Measurements from ENCODE around the gene TMEM253. TPM values are rescaled to one million over a fixed set of nuclear protein-coding genes. Genes with fewer than 3 reads are reported as not detected.

Gene TMEM253
- 2.3 TPM for polyA plus RNA-seq (2013, experiment 1 of 2)
- 2.2 TPM for polyA plus RNA-seq (2013, experiment 2 of 2)

DNA sequence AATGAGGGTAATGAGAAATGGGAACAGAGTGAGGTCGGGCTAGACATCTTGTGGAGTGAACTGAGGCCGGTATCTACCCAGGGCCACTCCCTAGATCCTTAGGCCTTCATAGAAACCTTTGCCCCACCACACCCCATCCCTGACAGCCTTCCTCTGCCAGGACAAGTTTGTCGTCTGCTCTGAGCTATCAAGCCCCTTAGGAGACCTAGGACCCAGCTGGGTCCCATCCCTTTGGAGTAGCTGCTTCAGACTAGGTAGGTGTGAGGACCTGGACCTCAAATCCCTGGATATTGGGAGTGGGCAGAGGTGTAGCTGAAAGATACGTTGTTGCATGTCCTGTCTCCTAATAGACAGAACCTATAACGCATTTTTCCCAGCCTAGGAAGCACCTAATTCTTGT is at the start of gene TMEM253:
TSS of gene TMEM253 (plus strand) at position 136 of the 400 bp plus-strand sequence. CDS start 278 bp downstream, outside the sequence.
- Histone ChIP-seq H2BK12ac (ENCODE audit: low read length) (peak within 1 kb of the TSS; percentile 2), H3K36me3 (replicated peaks in 1 of 2; ENCODE audit: control insufficient read depth in 2 of 2, insufficient read depth in 2 of 2, low read length in 2 of 2) (no peaks in the 10 kb centered on the region), H3K4me2 (ENCODE audit: insufficient read depth, low read length, poor library complexity, severe bottlenecking) (no peak within 1 kb of the TSS), H3K79me1 (ENCODE audit: low read depth, low read length) (no peaks in the 10 kb centered on the region), H4K91ac (ENCODE audit: low read depth, low read length, poor library complexity) (no peak within 1 kb of the TSS), H4K8ac (ENCODE audit: low read depth, low read length) (no peak within 1 kb of the TSS), H2AK5ac (ENCODE audit: low read depth, low read length) (peak within 1 kb of the TSS; percentile 71), H2AFZ (ENCODE audit: low read length) (no peak within 1 kb of the TSS), H3K4me3 (ENCODE audit: low read length in 2 of 2) (peak within 1 kb of the TSS in 1 of 2 donors; percentile 61), H3K23ac (ENCODE audit: low read depth, low read length, poor library complexity) (no peak within 1 kb of the TSS), H2BK120ac (ENCODE audit: low read depth, low read length) (no peak within 1 kb of the TSS), H3K27me3 (ENCODE audit: control insufficient read depth in 3 of 3, insufficient read depth in 3 of 3, low read depth in 1 of 3, low read length in 3 of 3) (no peaks in the 10 kb centered on the region), H3K18ac (ENCODE audit: low read length) (no peak within 1 kb of the TSS), H2BK15ac (ENCODE audit: low read length) (peak within 1 kb of the TSS; percentile 8), H3K9me3 (replicated peaks in 1 of 2; ENCODE audit: control insufficient read depth in 2 of 2, insufficient read depth in 1 of 2, low read depth in 1 of 2, low read length in 2 of 2) (no peaks in the 10 kb centered on the region), H3K4ac (ENCODE audit: low read length) (no peak within 1 kb of the TSS), H3K9ac (ENCODE audit: low read depth, low read length, poor library complexity) (no peak within 1 kb of the TSS), H3K14ac (ENCODE audit: low read length) (no peak within 1 kb of the TSS), H2BK5ac (ENCODE audit: low read length) (peak within 1 kb of the TSS; percentile 15), H3K4me1 (ENCODE audit: control insufficient read depth in 2 of 2, insufficient read depth in 1 of 2, low read depth in 1 of 2, low read length in 2 of 2) (peaks cover 28 to 45% of the 10 kb centered on the region in 2 donors), H3K27ac (replicated peaks; ENCODE audit: low read length) (no peak within 1 kb of the TSS)
- DNase-seq (ENCODE audit: low spot score), result no peak
- no CpG with 5 or more reads among the region's 5 CpGs for WGBS, 2 donors (ENCODE audit: extremely low coverage in 2 of 2, insufficient read length in 2 of 2, insufficient replicate concordance in 1 of 2)

DNA sequence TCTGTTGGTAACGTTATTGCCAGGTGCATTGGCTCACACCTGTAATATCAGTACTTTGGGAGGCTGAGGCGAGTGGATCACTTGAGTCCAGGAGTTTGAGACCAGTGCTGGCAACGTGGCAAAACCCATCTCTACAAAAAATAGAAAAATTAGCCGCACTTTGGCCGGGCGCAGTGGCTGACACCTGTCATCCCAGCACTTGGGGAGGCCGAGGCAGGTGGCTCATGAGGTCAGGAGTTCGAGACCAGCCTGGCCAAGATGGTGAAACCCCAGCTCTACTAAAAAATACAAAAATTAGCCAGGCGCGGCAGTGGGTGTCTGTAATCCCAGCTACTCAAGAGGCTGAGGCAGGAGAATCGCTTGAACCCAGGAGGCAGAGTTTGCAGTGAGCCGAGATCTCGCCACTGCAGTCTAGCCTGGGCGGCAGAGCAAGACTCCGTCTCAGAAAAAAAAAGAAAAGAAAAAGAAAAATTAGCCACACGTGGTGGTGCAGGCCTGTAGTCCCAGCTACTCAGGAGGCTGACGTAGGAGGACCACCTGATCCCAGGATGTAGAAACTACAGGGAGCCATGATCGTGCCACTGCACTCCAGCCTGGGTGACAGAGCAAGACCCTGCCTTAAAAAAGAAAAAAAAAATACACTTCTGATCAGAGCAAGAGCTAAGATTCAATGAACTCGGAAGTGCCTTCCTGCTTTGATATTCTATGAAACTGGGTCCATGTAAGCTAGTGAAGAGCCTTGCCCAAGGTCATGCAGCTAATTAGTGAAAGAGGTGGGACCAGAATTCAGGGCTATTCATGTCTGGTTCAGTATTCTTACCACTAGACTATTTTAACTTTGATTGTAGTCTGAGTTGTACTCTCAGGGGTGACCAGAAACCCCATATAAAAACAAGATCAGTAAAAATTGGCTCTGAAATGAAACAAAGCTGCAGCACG is 47.4 kb upstream of the TMEM253 start:
- H2BK5ac ChIP-seq (ENCODE audit: low read length), result no peak overlapping the region
- no peak overlapping the region for H4K8ac ChIP-seq (ENCODE audit: low read depth, low read length)
- no peak overlapping the region for H3K4ac ChIP-seq (ENCODE audit: low read length)
- no peaks in the 10 kb centered on the region for H3K9me3 ChIP-seq (replicated peaks in 1 of 2; ENCODE audit: control insufficient read depth in 2 of 2, insufficient read depth in 1 of 2, low read depth in 1 of 2, low read length in 2 of 2)
- H2AK5ac ChIP-seq (ENCODE audit: low read depth, low read length), result no peak overlapping the region
- no peak overlapping the region for H3K14ac ChIP-seq (ENCODE audit: low read length)
- peaks cover 0 to 33% (median 0%) of the 10 kb centered on the region in 3 experiments for H3K27me3 ChIP-seq (ENCODE audit: control insufficient read depth in 3 of 3, insufficient read depth in 3 of 3, low read depth in 1 of 3, low read length in 3 of 3)
- H3K79me1 ChIP-seq (ENCODE audit: low read depth, low read length), result no peaks in the 10 kb centered on the region
- H3K4me2 ChIP-seq (ENCODE audit: insufficient read depth, low read length, poor library complexity, severe bottlenecking), result no peak overlapping the region
- no peak for DNase-seq (ENCODE audit: low spot score)
- H3K36me3 ChIP-seq (replicated peaks in 1 of 2; ENCODE audit: control insufficient read depth in 2 of 2, insufficient read depth in 2 of 2, low read length in 2 of 2), result no peaks in the 10 kb centered on the region
- H2BK15ac ChIP-seq (ENCODE audit: low read length), result no peak overlapping the region
- H2BK120ac ChIP-seq (ENCODE audit: low read depth, low read length), result no peak overlapping the region
- H3K18ac ChIP-seq (ENCODE audit: low read length), result no peak overlapping the region
- no peak overlapping the region for H2BK12ac ChIP-seq (ENCODE audit: low read length)
- H3K23ac ChIP-seq (ENCODE audit: low read depth, low read length, poor library complexity), result no peak overlapping the region
- H3K4me3 ChIP-seq (ENCODE audit: low read length in 2 of 2), result no peak overlapping the region
- no peak overlapping the region for H3K9ac ChIP-seq (ENCODE audit: low read depth, low read length, poor library complexity)
- no peak overlapping the region for H3K27ac ChIP-seq (replicated peaks; ENCODE audit: low read length)
- WGBS, 2 donors (ENCODE audit: extremely low coverage in 2 of 2, insufficient read length in 2 of 2, insufficient replicate concordance in 1 of 2), result no CpG with 5 or more reads among the region's 20 CpGs
- no peak overlapping the region for H4K91ac ChIP-seq (ENCODE audit: low read depth, low read length, poor library complexity)
- no peaks in the 10 kb centered on the region for H3K4me1 ChIP-seq (ENCODE audit: control insufficient read depth in 2 of 2, insufficient read depth in 1 of 2, low read depth in 1 of 2, low read length in 2 of 2)
- no peak overlapping the region for H2AFZ ChIP-seq (ENCODE audit: low read length)

DNA sequence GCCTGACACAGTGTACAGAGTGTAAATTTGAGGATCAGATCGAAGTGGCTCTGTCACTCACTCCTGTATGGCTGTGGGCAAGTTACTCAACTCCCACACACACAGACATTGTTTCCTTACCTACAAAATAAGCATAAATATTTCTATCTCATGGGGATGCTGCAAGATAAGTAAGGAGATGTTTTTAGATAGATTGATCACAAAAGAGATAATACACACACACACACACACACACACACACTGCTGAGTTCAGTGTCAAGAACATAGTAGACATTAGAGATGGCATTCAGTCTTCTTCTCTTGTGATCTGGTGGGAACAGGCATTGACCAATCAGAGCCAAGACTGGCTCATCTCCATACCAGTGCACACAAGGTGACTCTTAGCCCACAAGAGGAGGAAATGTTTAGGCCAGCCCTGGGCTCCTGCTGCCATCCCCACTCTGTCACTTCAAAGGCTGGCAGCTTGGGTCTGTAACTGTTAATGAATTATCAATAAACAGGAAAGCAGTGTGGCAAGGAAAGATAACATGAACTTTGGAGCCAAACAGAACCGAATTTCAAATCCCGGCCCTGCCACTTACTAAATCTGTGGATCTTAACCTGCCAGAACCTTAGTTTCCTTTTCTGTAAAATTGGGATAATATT is 46.6 kb upstream of the TMEM253 start:
- no peak overlapping the region for H2BK12ac ChIP-seq (ENCODE audit: low read length)
- H3K4me2 ChIP-seq (ENCODE audit: insufficient read depth, low read length, poor library complexity, severe bottlenecking), result no peak overlapping the region
- DNase-seq (ENCODE audit: low spot score), result no peak
- H3K27me3 ChIP-seq (ENCODE audit: control insufficient read depth in 3 of 3, insufficient read depth in 3 of 3, low read depth in 1 of 3, low read length in 3 of 3), result peaks cover 0 to 33% (median 0%) of the 10 kb centered on the region in 3 experiments
- H3K9ac ChIP-seq (ENCODE audit: low read depth, low read length, poor library complexity), result no peak overlapping the region
- no peak overlapping the region for H2BK120ac ChIP-seq (ENCODE audit: low read depth, low read length)
- no peak overlapping the region for H3K27ac ChIP-seq (replicated peaks; ENCODE audit: low read length)
- H2AK5ac ChIP-seq (ENCODE audit: low read depth, low read length), result no peak overlapping the region
- no CpG with 5 or more reads among the region's 3 CpGs for WGBS, 2 donors (ENCODE audit: extremely low coverage in 2 of 2, insufficient read length in 2 of 2, insufficient replicate concordance in 1 of 2)
- H3K9me3 ChIP-seq (replicated peaks in 1 of 2; ENCODE audit: control insufficient read depth in 2 of 2, insufficient read depth in 1 of 2, low read depth in 1 of 2, low read length in 2 of 2), result no peaks in the 10 kb centered on the region
- no peak overlapping the region for H3K18ac ChIP-seq (ENCODE audit: low read length)
- H4K91ac ChIP-seq (ENCODE audit: low read depth, low read length, poor library complexity), result no peak overlapping the region
- no peak overlapping the region for H2BK5ac ChIP-seq (ENCODE audit: low read length)
- H4K8ac ChIP-seq (ENCODE audit: low read depth, low read length), result no peak overlapping the region
- no peaks in the 10 kb centered on the region for H3K4me1 ChIP-seq (ENCODE audit: control insufficient read depth in 2 of 2, insufficient read depth in 1 of 2, low read depth in 1 of 2, low read length in 2 of 2)
- no peak overlapping the region for H3K4ac ChIP-seq (ENCODE audit: low read length)
- H3K36me3 ChIP-seq (replicated peaks in 1 of 2; ENCODE audit: control insufficient read depth in 2 of 2, insufficient read depth in 2 of 2, low read length in 2 of 2), result no peaks in the 10 kb centered on the region
- H3K23ac ChIP-seq (ENCODE audit: low read depth, low read length, poor library complexity), result no peak overlapping the region
- H2AFZ ChIP-seq (ENCODE audit: low read length), result no peak overlapping the region
- H3K79me1 ChIP-seq (ENCODE audit: low read depth, low read length), result no peaks in the 10 kb centered on the region
- no peak overlapping the region for H3K4me3 ChIP-seq (ENCODE audit: low read length in 2 of 2)
- H2BK15ac ChIP-seq (ENCODE audit: low read length), result no peak overlapping the region
- H3K14ac ChIP-seq (ENCODE audit: low read length), result no peak overlapping the region

DNA sequence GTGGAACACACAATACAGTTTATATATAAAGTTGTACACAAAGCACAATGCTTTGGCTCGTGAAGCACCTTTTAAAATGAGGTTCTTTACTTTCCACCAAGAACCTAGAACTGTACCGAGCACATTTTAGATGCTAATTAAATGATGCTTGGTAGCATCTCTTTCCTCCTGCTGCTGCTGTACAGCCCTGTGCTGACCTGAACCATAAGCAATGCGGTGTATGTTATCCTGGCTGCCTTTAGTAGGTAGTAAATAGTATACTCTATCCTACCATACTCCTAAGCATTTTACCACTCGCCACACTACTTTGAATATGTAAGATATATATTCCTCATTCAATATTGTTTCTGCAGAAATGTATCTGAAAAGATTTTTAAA is 46.1 kb upstream of the TMEM253 start:
- Histone ChIP-seq H3K27me3 (ENCODE audit: control insufficient read depth in 3 of 3, insufficient read depth in 3 of 3, low read depth in 1 of 3, low read length in 3 of 3) (peaks cover 0 to 33% (median 0%) of the 10 kb centered on the region in 3 experiments), H3K9ac (ENCODE audit: low read depth, low read length, poor library complexity) (no peak overlapping the region), H2BK5ac (ENCODE audit: low read length) (no peak overlapping the region), H4K8ac (ENCODE audit: low read depth, low read length) (no peak overlapping the region), H3K36me3 (replicated peaks in 1 of 2; ENCODE audit: control insufficient read depth in 2 of 2, insufficient read depth in 2 of 2, low read length in 2 of 2) (no peaks in the 10 kb centered on the region), H3K4me2 (ENCODE audit: insufficient read depth, low read length, poor library complexity, severe bottlenecking) (no peak overlapping the region), H2BK12ac (ENCODE audit: low read length) (no peak overlapping the region), H3K4me1 (ENCODE audit: control insufficient read depth in 2 of 2, insufficient read depth in 1 of 2, low read depth in 1 of 2, low read length in 2 of 2) (no peaks in the 10 kb centered on the region), H4K91ac (ENCODE audit: low read depth, low read length, poor library complexity) (no peak overlapping the region), H3K18ac (ENCODE audit: low read length) (no peak overlapping the region), H3K79me1 (ENCODE audit: low read depth, low read length) (no peaks in the 10 kb centered on the region), H2BK120ac (ENCODE audit: low read depth, low read length) (no peak overlapping the region), H2AFZ (ENCODE audit: low read length) (no peak overlapping the region), H2AK5ac (ENCODE audit: low read depth, low read length) (no peak overlapping the region), H3K14ac (ENCODE audit: low read length) (no peak overlapping the region), H2BK15ac (ENCODE audit: low read length) (no peak overlapping the region), H3K23ac (ENCODE audit: low read depth, low read length, poor library complexity) (no peak overlapping the region), H3K4ac (ENCODE audit: low read length) (no peak overlapping the region), H3K27ac (replicated peaks; ENCODE audit: low read length) (no peak overlapping the region), H3K4me3 (ENCODE audit: low read length in 2 of 2) (no peak overlapping the region), H3K9me3 (replicated peaks in 1 of 2; ENCODE audit: control insufficient read depth in 2 of 2, insufficient read depth in 1 of 2, low read depth in 1 of 2, low read length in 2 of 2) (no peaks in the 10 kb centered on the region)
- DNase-seq (ENCODE audit: low spot score), result no peak
- WGBS, 2 donors (ENCODE audit: extremely low coverage in 2 of 2, insufficient read length in 2 of 2, insufficient replicate concordance in 1 of 2), result no CpG with 5 or more reads among the region's 4 CpGs

All from neuronal stem cell (in vitro differentiated cells).